ENCODE results near the gene TUBGCP5.

DNA sequence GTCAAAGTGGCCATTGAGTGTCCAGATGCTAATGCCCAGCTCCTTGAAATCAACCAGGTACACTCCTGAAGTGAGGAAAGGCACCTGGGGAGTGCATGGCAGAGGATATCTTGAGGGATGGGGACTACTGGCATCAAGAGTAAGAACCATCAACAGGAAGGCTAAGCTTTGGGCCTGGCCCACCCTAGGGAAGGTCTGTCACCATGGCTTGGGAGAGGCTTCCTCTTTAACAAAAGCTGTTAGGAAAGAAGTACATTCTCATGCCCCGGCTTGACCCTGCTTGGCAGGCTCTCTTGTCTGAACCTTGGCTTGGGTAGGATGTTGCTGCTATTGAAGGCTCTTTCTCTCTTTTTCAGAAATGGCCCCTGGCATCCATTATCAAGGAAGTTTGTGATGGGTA is 43.7 kb upstream of the TUBGCP5 start:
- TF ChIP-seq, protein P1, sequence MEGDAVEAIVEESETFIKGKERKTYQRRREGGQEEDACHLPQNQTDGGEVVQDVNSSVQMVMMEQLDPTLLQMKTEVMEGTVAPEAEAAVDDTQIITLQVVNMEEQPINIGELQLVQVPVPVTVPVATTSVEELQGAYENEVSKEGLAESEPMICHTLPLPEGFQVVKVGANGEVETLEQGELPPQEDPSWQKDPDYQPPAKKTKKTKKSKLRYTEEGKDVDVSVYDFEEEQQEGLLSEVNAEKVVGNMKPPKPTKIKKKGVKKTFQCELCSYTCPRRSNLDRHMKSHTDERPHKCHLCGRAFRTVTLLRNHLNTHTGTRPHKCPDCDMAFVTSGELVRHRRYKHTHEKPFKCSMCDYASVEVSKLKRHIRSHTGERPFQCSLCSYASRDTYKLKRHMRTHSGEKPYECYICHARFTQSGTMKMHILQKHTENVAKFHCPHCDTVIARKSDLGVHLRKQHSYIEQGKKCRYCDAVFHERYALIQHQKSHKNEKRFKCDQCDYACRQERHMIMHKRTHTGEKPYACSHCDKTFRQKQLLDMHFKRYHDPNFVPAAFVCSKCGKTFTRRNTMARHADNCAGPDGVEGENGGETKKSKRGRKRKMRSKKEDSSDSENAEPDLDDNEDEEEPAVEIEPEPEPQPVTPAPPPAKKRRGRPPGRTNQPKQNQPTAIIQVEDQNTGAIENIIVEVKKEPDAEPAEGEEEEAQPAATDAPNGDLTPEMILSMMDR (conservative IDR thresholded peaks at IDR 0.05), result no peak
- no peak for TF ChIP-seq EZH2 (IDR thresholded peaks at IDR 0.05; ENCODE audit: low read depth)
